Umbilical cord (tissue), 2 donors: ENCODE data around the gene GSTM4. TPM values are rescaled to one million over a fixed set of nuclear protein-coding genes. Genes with fewer than 3 reads are reported as not detected.
"Not testable (repeated sequence)": the region's sequence is repeated elsewhere in the genome, so short reads cannot be mapped to it uniquely, and the experiment has no call there.

ENCODE experiments used
- DNase-seq: peaks from one replicate; pipeline ENCODE4 v3.0.0-alpha.2; 2015; ENCODE audit warnings: low spot score
- total RNA-seq: library from RNA; depleted of rRNA; stranded (reverse); fragments of >200 nt; gene quantifications from one replicate; pipeline ENCODE4 v1.2.3, GENCODE V29; 2014; ENCODE audit warnings: low replicate concordance; ENCODE audit not compliant: insufficient read depth

Gene GSTM4
- total RNA-seq, 1 donor from 2014 or later: 6.5 TPM

GRCh38 chr1:109667452-109668122 is 11.7 kb downstream of the GSTM4 start, which contains the start of gene GSTM2:
TSS of gene GSTM2 (plus strand) at chr1:109668057. CDS start at chr1:109668116, 59 bp downstream.
- DNase-seq: peak; percentile 98

GRCh38 chr1:109668123-109668775 is 12.3 kb downstream of the GSTM4 start:
- no peak for DNase-seq

GRCh38 chr1:109669246-109669948 is 13.5 kb downstream of the GSTM4 start:
- DNase-seq: peak; percentile 0

DNA sequence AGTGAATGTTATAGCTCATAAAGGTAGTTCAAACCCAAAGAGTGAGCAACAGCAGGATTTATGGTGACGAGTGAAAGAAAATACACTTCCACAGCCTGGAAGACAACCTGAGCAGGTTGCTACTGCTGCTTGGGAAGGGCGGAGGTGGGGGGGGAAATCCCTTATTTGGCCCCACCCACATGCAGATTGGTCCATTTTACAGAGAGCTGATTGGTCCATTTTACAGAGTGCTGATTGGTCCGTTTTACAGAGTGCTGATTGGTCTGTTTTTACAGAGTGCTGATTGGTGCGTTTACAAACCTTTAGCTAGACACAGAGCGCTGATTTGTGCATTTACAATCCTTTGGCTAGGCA is 14.0 kb downstream of the GSTM4 start:
- DNase-seq: not testable (repeated sequence)

GRCh38 chr1:109671067-109671466 is 15.2 kb downstream of the GSTM4 start:
- no peak for DNase-seq

GRCh38 chr1:109673861-109674260 is 18.0 kb downstream of the GSTM4 start:
- DNase-seq: not testable (repeated sequence)

DNA sequence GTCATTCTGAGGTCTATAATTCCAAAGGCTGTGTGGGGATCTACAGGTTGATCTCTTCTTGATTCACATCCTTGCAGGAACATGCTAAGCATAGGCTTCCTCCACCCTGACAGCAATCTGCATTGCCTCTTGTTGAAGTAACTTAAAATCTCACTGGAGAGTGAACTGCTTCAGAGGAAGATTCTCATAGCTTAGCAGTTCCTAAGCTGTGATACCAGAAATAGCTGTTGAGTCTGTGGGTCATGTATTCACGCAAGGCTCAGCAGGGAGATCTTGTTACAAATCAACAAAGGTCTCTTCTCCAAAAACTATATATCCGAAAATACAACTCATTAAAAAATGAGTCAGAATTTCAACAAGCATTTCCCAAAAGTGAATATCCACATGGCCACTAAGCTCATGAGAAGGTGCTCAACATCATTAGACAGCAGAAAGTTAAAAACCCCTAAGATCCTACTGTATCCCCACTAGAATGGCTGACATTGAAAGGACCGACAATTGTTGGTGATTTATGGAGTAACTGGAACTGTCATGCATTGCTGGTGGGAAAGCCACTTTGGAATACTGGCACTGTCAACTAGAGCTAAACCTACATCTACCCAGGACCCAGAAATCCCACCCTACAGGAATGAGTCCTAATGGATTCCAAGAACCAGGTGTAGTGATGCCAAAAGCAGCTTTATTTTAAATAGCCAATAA is 20.9 kb downstream of the GSTM4 start:
- DNase-seq: peak; percentile 53

- peak; percentile 3 for DNase-seq
Observed at GRCh38 chr1:109677459-109677858, 21.6 kb downstream of the GSTM4 start.

GRCh38 chr1:109678637-109679036 is 22.7 kb downstream of the GSTM4 start:
- DNase-seq: peak; percentile 0

GRCh38 chr1:109684777-109685176 is 28.9 kb downstream of the GSTM4 start:
- not testable (repeated sequence) for DNase-seq

DNA sequence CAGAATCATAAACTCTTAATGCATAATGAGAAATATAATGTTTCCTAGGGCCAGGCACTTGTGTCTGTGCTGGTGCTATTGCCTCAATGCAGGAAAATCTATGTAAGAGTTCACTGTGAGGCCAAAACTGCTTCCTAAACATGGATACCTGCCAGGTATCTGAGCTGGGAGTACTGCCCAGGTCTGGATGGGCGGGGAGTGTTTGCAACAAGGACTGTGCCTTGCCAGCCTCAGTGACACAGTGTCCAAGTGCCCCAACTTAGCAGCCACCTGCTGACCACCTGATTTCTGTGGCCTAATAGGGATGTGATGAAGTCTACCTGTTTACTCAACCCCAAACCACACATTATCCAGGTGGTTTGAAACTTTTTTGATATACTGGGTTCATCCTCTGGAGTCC is 29.5 kb downstream of the GSTM4 start:
- DNase-seq: not testable (repeated sequence)

GRCh38 chr1:109685890-109686289 is 30.0 kb downstream of the GSTM4 start:
- not testable (repeated sequence) for DNase-seq

GRCh38 chr1:109687109-109687508 is 31.2 kb downstream of the GSTM4 start:
- not testable (repeated sequence) for DNase-seq

DNA sequence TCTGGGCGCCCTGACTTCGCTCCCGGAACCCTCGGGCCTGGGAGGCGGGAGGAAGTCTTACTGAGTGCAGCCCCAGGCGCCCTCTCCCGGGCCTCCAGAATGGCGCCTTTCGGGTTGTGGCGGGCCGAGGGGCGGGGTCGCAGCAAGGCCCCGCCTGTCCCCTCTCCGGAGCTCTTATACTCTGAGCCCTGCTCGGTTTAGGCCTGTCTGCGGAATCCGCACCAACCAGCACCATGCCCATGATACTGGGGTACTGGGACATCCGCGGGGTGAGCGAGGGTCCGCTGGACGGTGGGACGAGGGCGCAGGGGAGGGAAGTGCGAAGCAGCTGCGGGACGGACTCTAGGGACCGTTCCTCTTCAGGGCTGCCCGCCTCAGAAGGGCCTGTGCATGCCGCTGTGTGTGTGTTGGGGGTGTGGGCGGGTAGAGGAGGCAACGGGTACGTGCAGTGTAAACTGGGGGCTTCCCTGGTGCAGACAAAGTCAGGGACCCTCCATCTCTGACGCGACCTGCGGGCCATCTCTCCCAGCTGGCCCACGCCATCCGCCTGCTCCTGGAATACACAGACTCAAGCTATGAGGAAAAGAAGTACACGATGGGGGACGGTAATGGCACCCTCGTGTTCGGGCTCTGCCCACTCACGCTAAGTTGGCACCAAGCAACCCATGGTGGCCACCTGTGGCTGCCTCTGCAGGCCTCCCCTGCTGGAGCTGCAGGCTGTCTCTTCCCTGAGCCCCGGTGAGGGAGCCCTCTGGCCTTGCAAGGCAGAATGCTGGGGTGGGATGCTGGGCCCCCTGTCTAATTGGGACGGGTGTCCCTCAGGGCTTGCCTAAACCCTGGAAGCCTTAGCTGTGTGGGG is 32.0 kb downstream of the GSTM4 start, which contains the start of gene GSTM1:
Gene GSTM1 (plus strand): TSS at position 177 of the 859 bp plus-strand sequence. CDS start 57 bp downstream, at position 234.
- no peak for DNase-seq

GRCh38 chr1:109689844-109690405 is 34.0 kb downstream of the GSTM4 start:
- no peak for DNase-seq

GRCh38 chr1:109691759-109692158 is 35.9 kb downstream of the GSTM4 start:
- no peak for DNase-seq

- not testable (repeated sequence) for DNase-seq
Observed at GRCh38 chr1:109694400-109694799, 38.5 kb downstream of the GSTM4 start.

DNA sequence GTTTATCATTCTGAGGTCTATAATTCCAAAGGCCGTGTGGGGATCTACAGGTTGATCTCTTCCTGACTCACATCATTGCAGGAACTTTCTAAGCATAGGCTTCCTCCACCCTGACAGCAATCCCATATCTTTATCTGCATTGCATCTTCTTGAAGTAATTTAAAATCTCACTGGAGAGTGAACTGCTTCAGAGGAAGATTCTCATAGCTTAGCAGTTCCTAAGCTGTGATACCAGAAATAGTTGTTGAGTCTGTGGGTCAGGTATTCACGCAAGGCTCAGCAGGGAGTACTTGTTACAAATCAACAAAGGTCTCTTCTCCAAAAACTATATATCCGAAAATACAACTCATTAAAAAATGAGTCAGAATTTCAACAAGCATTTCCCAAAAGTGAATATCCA is 39.2 kb downstream of the GSTM4 start:
- DNase-seq: not testable (repeated sequence)

- DNase-seq: no peak
Observed at GRCh38 chr1:109697066-109697465, 41.2 kb downstream of the GSTM4 start.

DNA sequence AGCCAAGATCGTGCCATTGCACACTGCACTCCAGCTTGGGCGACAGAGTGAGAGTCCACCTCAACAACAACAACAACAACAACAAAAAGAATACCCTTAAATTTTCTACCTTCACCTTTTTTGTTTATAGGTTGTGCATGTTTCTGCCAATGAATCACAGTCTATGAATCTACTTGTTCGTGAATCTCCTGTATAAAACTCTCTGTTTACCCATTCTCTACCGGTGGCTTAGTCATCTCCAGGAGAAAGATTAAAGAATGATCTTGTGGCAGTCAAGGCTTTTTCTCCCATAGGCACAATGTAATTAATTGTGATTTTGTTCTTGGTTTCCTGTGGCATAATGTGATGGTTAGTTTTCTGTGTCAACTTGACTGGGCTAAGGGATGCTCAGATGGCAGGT is 42.0 kb downstream of the GSTM4 start:
- DNase-seq: not testable (repeated sequence)
